Measurements from ENCODE around the gene SPINK9.

Gene SPINK9

GRCh38 chr5:148372166-148372725 is 36.9 kb downstream of the SPINK9 start:
- no peak for DNase-seq

GRCh38 chr5:148372893-148373292 is 37.5 kb downstream of the SPINK9 start:
- no peak for DNase-seq

GRCh38 chr5:148374690-148375360 is 39.5 kb downstream of the SPINK9 start:
- peak in 1 of 2 donors; percentile 4 for DNase-seq

GRCh38 chr5:148376198-148376597 is 40.8 kb downstream of the SPINK9 start:
- DNase-seq, result no peak

- no peak for DNase-seq
Observed at GRCh38 chr5:148378670-148379069, 43.3 kb downstream of the SPINK9 start.

GRCh38 chr5:148379340-148379739 is 44.0 kb downstream of the SPINK9 start:
- no peak for DNase-seq

GRCh38 chr5:148381906-148382305 is 46.5 kb downstream of the SPINK9 start:
- DNase-seq, result no peak

- no peak for DNase-seq
Observed at GRCh38 chr5:148382961-148383360, 47.6 kb downstream of the SPINK9 start.

GRCh38 chr5:148383564-148384379 is 48.4 kb downstream of the SPINK9 start, which contains the start of gene FBXO38:
Gene FBXO38, plus strand, starts transcription at chr5:148383958. Its CDS starts 10,819 bp downstream, at chr5:148394777.
- peak; percentile 95 to 97 for DNase-seq

- no peak for DNase-seq
Observed at GRCh38 chr5:148384380-148384737, 49.0 kb downstream of the SPINK9 start.

- DNase-seq, result no peak
Observed at GRCh38 chr5:148385094-148385493, 49.7 kb downstream of the SPINK9 start.

- no peak for DNase-seq
Observed at GRCh38 chr5:148386041-148386440, 50.7 kb downstream of the SPINK9 start.

GRCh38 chr5:148387325-148387724 is 52.0 kb downstream of the SPINK9 start:
- DNase-seq, result no peak

- DNase-seq, result no peak
Observed at GRCh38 chr5:148388696-148389095, 53.3 kb downstream of the SPINK9 start.
